HG03521 (cell line): ENCODE measurements around the gene PEX14.

Source experiments
- ATAC-seq: cut with Tn5 transposase; IDR thresholded peaks from one replicate; pipeline ENCODE4 v1.9.1; 2021; ENCODE audit warnings: mild to moderate bottlenecking, moderate library complexity; ENCODE audit not compliant: unreplicated experiment

PEX14 gene

GRCh38 chr1:10659646-10660540, 185.1 kb downstream of the PEX14 start:
- no peak for ATAC-seq

GRCh38 chr1:10661453-10661852, 186.7 kb downstream of the PEX14 start:
- ATAC-seq = no peak

GRCh38 chr1:10662090-10662688, 187.4 kb downstream of the PEX14 start:
- no peak for ATAC-seq

- no peak for ATAC-seq
Measured at GRCh38 chr1:10662824-10663677, 188.3 kb downstream of the PEX14 start.

- no peak for ATAC-seq
Measured at GRCh38 chr1:10663678-10664035, 188.9 kb downstream of the PEX14 start.

GRCh38 chr1:10664251-10664650, 189.5 kb downstream of the PEX14 start:
- no peak for ATAC-seq

GRCh38 chr1:10665226-10665625, 190.5 kb downstream of the PEX14 start:
- no peak for ATAC-seq

- no peak for ATAC-seq
Measured at GRCh38 chr1:10665930-10666850, 191.4 kb downstream of the PEX14 start.

GRCh38 chr1:10667861-10668761, 193.4 kb downstream of the PEX14 start:
- ATAC-seq = no peak

GRCh38 chr1:10669570-10669969, 194.8 kb downstream of the PEX14 start:
- ATAC-seq = no peak

GRCh38 chr1:10670190-10670589, 195.4 kb downstream of the PEX14 start:
- no peak for ATAC-seq

- no peak for ATAC-seq
Measured at GRCh38 chr1:10671090-10671489, 196.3 kb downstream of the PEX14 start.

- ATAC-seq = no peak
Measured at GRCh38 chr1:10671622-10672342, 197.0 kb downstream of the PEX14 start.

- ATAC-seq = no peak
Measured at GRCh38 chr1:10672343-10673050, 197.7 kb downstream of the PEX14 start.

GRCh38 chr1:10673109-10673711, 198.5 kb downstream of the PEX14 start:
- ATAC-seq = no peak

GRCh38 chr1:10674222-10674621, 199.5 kb downstream of the PEX14 start:
- ATAC-seq = no peak

- ATAC-seq = no peak
Measured at GRCh38 chr1:10674700-10675609, 200.2 kb downstream of the PEX14 start.
